ENCODE measurements around the gene C15orf62. TPM values are rescaled to one million over a fixed set of nuclear protein-coding genes. Genes with fewer than 3 reads are reported as not detected.

Gene C15orf62
- total RNA-seq, 2 donors from 2014 or later = 0.54 TPM; not detected in 1

DNA sequence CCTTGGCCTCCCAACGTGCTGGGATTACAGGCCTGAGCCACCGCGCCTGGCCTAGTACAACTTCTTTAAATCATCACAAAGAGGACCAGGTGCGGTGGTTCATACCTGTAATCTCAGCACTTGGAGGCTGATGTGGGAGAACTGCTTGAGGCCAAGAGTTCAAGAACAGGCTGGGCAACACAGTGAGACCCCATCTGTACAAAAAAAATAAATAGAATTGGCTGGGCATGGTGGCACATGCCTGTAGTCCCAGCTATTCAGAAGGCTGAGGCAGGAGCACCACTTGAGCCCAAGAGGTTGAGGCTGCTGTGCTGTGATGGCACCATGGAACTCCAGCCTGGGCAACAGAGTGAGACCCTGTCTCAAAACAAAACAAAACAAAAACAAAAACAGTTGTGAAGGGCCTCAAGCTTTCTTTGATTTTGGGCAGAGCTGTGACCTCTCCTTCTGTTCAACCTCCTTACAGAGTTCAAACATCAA, 20.6 kb upstream of the C15orf62 start:
- TF ChIP-seq, protein P1, sequence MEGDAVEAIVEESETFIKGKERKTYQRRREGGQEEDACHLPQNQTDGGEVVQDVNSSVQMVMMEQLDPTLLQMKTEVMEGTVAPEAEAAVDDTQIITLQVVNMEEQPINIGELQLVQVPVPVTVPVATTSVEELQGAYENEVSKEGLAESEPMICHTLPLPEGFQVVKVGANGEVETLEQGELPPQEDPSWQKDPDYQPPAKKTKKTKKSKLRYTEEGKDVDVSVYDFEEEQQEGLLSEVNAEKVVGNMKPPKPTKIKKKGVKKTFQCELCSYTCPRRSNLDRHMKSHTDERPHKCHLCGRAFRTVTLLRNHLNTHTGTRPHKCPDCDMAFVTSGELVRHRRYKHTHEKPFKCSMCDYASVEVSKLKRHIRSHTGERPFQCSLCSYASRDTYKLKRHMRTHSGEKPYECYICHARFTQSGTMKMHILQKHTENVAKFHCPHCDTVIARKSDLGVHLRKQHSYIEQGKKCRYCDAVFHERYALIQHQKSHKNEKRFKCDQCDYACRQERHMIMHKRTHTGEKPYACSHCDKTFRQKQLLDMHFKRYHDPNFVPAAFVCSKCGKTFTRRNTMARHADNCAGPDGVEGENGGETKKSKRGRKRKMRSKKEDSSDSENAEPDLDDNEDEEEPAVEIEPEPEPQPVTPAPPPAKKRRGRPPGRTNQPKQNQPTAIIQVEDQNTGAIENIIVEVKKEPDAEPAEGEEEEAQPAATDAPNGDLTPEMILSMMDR (IDR thresholded peaks at IDR 0.05) = no peak
- ATAC-seq (ENCODE audit: insufficient number of reproducible peaks, low FRiP score, low read depth) (no peak), DNase-seq (ENCODE audit: low spot score) (no peak)
- Histone ChIP-seq H3K36me3 (peaks cover 45% of the 10 kb centered on the region), H3K9me3 (no peaks in the 10 kb centered on the region), H3K4me3 (no peak overlapping the region), H3K27ac (no peak overlapping the region), H3K27me3 (replicated peaks; ENCODE audit: insufficient read depth) (no peaks in the 10 kb centered on the region), H3K4me1 (ENCODE audit: control insufficient read depth in 1 of 2, low read depth in 2 of 2) (peaks cover 4 to 10% of the 10 kb centered on the region in 2 donors)

DNA sequence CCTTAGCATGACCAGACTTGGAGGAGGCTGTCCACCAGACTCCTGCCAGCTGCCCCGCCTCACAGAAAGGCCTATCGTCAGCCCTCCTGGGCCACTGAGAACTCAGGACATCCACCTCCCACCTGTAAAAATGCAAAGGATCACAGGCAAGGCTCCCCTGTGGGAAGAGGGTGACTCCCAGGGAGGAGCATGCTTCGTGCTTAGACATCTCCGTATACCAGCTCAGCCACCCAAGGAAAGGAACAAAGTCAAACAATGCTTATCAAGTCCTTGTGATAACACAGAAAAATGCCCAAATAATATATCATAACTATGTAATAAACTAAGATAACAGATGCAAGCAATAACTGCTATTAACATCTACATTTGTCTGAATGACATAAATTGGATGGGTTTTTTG, 18.9 kb upstream of the C15orf62 start:
- Histone ChIP-seq H3K4me3 (no peak overlapping the region), H3K27me3 (replicated peaks; ENCODE audit: insufficient read depth) (no peaks in the 10 kb centered on the region), H3K9me3 (no peaks in the 10 kb centered on the region), H3K36me3 (peaks cover 30% of the 10 kb centered on the region), H3K4me1 (ENCODE audit: control insufficient read depth in 1 of 2, low read depth in 2 of 2) (peaks cover 7 to 18% of the 10 kb centered on the region in 2 donors), H3K27ac (no peak overlapping the region)
- TF ChIP-seq, protein P1 (IDR thresholded peaks at IDR 0.05) = no peak
- ATAC-seq (ENCODE audit: insufficient number of reproducible peaks, low FRiP score, low read depth) = no peak
- DNase-seq (ENCODE audit: low spot score) = no peak

DNA sequence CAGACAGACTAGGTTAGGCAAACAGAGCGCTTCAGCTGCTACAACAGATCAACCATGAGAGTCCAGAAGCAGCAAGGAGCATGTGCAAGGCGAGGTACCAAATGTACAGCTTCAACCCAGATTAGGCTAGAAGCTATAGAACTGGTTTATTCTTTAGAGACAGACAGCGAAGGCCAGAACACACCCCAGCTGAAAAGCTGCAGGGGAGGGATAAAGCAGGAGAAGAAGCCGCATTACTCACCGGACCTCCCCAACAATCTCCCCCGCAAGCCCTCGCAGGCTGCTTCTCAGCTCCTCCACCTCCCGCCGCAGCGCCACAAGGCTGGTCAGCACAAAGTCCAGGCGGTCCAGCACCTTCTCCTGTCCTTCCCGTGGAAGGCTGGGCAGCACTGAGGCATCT, 18.0 kb upstream of the C15orf62 start:
- Histone ChIP-seq H3K27ac (no peak overlapping the region), H3K36me3 (peaks cover 30% of the 10 kb centered on the region), H3K4me3 (no peak overlapping the region), H3K9me3 (no peaks in the 10 kb centered on the region), H3K4me1 (ENCODE audit: control insufficient read depth in 1 of 2, low read depth in 2 of 2) (peaks cover 7 to 20% of the 10 kb centered on the region in 2 donors), H3K27me3 (replicated peaks; ENCODE audit: insufficient read depth) (no peaks in the 10 kb centered on the region)
- TF ChIP-seq, protein P1 (IDR thresholded peaks at IDR 0.05) = no peak
- DNase-seq (ENCODE audit: low spot score) = no peak
- no peak for ATAC-seq (ENCODE audit: insufficient number of reproducible peaks, low FRiP score, low read depth)

DNA sequence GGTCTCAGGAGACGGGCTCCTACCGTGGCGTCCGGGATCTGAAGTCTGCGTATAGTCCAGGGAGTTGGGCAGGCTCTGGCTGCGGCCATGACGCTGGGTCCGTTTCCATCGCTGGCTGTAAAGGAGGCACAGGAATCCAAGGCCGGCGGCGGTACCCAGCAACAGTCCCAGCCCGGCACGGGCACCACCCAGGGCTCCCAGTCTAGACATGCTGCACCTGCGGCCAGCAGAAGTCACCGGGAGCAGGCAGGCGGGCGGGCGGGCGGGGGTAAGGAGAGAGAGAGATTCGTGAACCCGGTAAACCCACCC, 15.3 kb upstream of the C15orf62 start:
- Histone ChIP-seq H3K27me3 (replicated peaks; ENCODE audit: insufficient read depth) (no peaks in the 10 kb centered on the region), H3K36me3 (peaks cover 24% of the 10 kb centered on the region), H3K27ac (peak overlapping the region in 1 of 2 donors; percentile 85), H3K4me1 (ENCODE audit: control insufficient read depth in 1 of 2, low read depth in 2 of 2) (peaks cover 7 to 20% of the 10 kb centered on the region in 2 donors), H3K9me3 (no peaks in the 10 kb centered on the region), H3K4me3 (peak overlapping the region; percentile 98)
- DNase-seq (ENCODE audit: low spot score) (no peak), ATAC-seq (ENCODE audit: insufficient number of reproducible peaks, low FRiP score, low read depth) (no peak)
- TF ChIP-seq, protein P1 (IDR thresholded peaks at IDR 0.05) = no peak

DNA sequence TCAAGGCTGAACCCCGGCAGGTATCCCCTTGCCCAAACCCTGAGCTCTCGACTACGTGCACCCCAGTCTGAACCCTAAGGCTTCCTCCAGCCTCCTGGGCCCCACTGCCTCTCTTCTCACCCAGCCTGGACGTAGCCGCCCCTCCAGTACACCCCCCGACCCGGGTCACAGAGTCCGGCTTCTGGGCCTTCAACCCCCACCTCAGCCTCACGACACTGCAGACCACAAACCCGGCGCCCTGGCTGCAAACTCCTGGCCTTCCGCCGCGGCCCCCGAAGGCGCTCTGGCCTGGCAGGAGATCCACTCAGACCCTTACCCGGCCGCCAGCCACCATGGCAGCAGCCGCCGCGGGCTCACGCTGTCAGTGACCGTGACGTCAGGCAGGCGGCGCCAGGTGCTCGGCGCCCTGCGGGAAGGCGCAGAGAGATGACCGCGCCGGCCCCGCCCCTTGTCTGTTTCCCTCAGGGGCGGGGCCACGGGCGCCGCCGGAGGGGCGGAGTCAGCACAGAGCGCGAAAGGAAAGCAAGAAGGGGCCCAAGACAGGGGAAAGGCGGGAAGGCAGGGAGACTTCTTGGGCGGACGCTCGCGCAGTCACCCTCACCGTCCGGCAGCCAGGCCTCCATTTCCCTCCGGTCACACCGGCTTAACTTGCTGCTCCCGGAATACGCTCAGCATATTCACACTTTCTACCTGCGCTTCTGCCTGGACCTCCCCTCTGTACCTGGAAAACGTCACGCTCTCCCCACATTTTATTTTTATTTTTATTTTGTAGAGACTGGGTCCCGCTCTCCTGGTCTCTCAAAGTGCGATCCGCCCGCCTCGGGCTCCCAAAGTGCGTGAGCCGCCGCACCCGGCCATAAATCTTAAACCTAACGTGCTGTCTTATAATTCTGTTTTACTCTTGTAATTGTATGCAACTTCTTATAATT, 14.6 kb upstream of the C15orf62 start, which contains the start of gene RMDN3:
RMDN3 (minus strand) TSS at position 372 of the 929 bp plus-strand sequence. CDS start 471 bp downstream, outside the sequence.
- TF ChIP-seq, protein P1 (IDR thresholded peaks at IDR 0.05) = no peak

More for the DNA sequence above, 14.6 kb upstream of the C15orf62 start, which contains the start of gene RMDN3:
- no peaks in the 10 kb centered on the region for H3K9me3 ChIP-seq
- no peaks in the 10 kb centered on the region for H3K27me3 ChIP-seq (replicated peaks; ENCODE audit: insufficient read depth)
- peak within 1 kb of the TSS; percentile 69 to 85 for H3K27ac ChIP-seq
- peaks cover 7 to 20% of the 10 kb centered on the region in 2 donors for H3K4me1 ChIP-seq (ENCODE audit: control insufficient read depth in 1 of 2, low read depth in 2 of 2)
- DNase-seq (ENCODE audit: low spot score) (peak; percentile 46), ATAC-seq (ENCODE audit: insufficient number of reproducible peaks, low FRiP score, low read depth) (peak; percentile 80)
- H3K36me3 ChIP-seq = peaks cover 19% of the 10 kb centered on the region
- H3K4me3 ChIP-seq = peak within 1 kb of the TSS; percentile 98

Measured in thoracic aorta (tissue), 2 donors.